Erythroblast (primary cell): ENCODE measurements around the gene MUC20.

Experiments
- GATA1 ChIP-seq: IDR thresholded peaks from 2 replicates; pipeline ENCODE4 v1.6.1; 2011; ENCODE audit warnings: low read depth, mild to moderate bottlenecking, control low read depth, low read length, moderate library complexity
- POLR2A ChIP-seq: IDR thresholded peaks from 2 replicates; pipeline ENCODE4 v1.6.1; 2011; ENCODE audit warnings: mild to moderate bottlenecking, low read length

DNA sequence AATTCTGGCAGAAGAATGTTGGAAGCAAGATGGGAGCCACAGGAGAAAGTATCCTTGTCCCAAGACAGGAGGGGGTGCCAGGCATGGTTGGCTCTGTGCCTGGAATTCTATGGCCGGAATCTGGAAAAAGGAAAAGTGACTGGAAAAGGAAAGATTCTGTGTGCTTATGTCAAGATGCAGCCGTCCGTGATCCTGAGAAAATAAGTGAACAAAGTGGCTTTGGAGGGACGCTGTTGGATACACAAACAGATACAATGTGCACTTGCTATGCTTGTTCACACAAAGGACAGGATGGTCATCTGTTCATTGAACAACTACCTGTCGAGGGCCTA is 28.5 kb upstream of the MUC20 start:
- TF ChIP-seq POLR2A (no peak), GATA1 (no peak)
